GM19240 (cell line): ENCODE results near the gene ECHS1.

Experiments used
- DNase-seq: peaks from one replicate; pipeline ENCODE4 v3.0.0; 2011; ENCODE audit warnings: low spot score; ENCODE audit not compliant: insufficient read length

The ECHS1 gene

DNA sequence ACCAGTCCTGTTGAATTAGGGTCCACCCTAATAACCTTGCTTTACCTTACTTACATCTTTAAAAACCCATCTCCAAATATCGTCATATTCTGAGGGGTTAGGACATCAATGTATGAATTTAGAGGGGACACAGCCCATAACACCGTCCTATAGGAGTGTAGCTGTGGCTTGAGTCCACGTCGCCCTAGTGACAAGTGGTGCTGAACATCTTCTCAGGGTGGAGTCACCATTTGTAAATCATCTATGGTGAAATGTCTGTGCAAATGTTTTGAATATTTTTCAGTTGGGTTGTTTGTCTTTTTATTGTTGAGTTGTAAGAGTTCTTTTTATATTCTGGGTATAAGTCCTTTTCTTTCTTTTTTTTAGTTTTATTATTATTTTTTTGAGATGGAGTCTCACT lies 31.2 kb downstream of the ECHS1 start:
- no peak for DNase-seq

DNA sequence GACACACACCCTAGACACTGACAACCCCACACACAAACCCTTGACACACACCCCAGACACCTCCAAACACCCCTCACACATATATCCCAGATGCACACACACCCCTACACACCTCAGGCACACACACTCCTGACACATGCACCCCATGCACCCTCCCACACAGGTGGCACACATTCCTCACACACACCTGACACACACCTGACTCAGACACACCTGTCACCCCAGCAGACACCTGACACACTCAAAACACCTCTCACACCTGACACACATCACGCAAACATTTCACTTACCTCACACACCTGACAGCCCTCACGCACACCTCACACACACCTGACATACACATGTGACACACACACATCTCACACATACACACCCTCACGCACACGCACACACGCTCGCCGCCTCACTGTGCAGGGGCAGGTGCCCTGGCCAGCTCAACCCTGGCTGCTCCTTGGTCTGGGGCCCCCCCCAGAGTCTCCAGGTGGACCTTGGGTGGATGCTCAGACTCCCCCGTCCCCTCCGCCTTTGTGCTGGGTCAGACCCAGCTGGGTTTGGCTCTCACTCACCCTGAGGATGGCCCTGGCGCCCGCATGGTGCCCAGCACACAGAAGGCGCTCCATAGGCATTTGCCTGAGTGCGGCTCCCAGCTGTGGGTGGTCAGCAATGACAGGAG lies 33.3 kb downstream of the ECHS1 start:
- no peak for DNase-seq

DNA sequence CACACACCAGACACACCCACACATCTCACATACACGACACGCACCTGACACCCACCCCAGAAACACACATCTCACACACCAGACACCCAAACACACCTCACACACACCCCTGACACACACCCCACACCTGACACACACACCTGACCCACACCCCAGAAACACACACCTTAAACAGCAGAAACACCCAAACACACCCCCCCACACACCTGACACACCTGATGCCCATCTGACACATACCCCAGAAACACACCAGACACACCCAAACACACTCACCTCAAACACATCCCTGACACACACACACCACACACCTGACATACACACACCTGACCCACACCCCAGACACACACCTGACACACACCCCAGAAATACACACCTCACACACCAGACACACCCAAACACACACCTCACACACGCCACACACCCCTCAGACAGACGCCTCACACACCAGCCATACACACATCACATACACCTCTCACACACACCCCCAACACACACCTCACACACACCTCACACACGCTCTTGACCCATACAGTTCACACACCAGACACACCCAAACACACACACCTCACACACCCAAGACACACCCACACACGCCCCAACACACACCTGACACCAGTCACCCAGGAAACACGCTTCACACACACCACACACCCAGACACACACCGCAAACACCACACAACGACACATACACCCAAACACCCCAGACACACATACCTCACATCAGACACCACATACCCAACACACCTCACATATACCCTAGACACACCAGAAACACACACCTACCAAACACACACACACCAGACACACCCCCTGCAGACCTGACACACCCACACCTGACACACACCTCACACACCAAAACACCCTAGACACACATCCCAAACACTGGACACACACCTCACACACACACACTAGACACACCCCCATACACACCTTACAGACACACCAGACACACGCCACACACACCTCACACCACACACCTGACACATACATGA lies 34.8 kb downstream of the ECHS1 start:
- DNase-seq = no peak

DNA sequence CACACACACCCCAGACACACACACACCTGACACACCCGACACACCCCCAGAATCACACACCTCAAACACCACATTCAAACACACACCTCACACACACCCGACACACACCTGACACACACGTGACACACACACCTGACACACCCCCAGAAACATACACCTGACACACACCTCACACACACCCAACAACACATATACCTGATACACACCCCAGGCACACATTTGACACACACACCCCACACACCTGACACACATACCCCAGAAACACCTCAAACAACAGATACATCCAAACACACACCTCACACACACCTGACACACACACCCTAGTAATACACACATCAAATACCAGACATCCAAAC lies 35.8 kb downstream of the ECHS1 start:
- DNase-seq = no peak

DNA sequence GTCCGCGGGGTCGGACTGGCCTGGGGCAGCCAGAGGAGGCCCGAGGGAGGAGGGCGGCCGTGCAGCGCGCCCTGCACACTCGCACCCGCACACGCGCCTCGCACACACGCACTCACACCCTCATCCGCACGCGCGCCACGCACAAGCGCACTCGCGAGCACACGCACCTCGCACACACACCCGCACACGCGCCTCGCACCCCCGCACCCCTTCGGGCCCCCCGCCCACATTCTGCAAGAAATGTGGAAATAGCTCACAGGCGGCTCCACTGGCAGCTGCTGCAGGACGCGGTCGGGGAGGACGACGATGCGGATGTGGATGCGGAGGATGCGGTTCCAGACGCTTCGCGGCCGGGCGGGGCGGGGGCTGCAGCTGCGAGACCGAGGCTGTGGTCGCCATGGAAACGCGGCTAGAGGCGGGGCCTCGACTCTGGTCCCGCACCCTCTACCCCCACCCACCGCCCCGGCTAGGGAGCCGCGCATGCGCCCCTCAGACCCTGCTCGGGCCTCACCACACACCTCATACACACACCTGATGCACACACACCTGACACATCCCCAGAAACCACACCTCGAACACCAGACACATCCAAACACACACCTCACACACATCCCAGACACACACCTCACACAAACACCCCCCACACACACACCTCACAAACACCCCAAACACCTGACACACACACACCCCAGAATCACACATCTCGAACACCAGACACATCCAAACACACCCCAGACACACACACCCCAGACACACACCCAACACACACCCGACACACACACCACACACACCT lies 36.4 kb downstream of the ECHS1 start, which contains the start of gene CALY:
CALY (minus strand) TSS at position 320 of the 793 bp plus-strand sequence. CDS start 7,907 bp downstream, outside the sequence.
- DNase-seq = no peak

DNA sequence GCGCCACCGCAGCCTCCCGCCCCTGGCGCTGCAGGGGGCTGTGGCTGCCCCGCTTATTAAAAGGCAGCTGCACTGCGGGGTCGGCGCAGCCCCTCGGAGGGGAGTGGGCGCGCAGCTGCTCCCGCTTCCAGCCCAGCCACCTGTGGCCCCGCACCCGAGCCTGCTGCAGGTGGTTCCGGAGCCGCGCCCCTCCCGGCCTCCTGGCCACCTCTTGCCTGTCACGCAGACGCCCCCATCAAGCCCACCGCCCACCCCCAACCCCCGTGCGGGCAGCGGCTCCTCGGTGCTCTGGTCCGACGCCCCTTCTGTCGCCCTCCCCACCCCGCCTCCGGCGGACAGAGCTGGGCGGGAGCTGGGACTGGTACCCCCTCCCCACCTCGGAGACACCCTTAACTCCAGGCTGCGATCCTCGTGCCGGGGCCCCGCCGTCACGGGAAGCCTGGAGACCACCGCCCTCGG lies 37.0 kb downstream of the ECHS1 start:
- no peak for DNase-seq

DNA sequence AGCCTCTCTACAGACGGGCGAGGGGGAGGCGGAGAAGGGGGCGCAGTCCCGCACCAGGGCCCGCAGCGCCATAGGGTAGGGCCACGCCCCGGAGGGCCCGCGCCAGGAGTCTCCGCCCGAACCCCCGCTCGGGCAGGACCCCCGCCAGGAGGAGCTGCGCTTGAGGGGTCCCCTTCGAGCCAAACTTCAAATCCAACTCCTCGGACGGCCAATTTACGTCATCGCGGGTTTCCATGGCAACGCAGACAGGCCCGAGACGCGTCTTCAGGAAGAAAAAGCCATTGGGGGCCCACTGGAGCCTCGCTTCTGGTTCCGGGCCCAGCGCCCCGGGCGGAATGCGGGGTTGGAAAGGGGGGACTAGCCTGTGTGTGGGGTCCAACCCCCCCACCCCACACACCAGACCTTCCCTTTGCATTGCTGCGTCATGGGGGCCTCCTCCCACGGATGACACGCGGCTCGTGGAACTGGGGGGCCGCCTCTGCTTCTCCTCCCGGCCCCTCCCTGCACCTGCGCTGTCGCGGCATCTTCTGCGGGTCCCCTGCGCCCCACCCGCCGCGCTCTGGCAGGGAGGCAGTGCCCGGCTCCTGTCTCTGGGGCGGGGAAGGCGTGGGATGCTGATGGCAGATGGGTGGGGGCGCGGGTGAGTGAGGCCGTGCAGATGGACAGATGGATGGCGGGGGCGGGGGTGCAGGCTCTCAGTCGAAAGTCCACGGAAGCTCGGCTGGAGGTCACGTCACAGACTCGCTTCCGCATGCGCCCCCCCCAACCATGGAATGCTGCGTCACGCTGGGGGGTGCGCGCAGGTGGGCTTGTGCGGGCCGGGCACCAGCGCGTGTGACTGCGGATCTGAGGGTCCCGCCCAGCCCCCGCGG lies 37.7 kb downstream of the ECHS1 start:
- no peak for DNase-seq

DNA sequence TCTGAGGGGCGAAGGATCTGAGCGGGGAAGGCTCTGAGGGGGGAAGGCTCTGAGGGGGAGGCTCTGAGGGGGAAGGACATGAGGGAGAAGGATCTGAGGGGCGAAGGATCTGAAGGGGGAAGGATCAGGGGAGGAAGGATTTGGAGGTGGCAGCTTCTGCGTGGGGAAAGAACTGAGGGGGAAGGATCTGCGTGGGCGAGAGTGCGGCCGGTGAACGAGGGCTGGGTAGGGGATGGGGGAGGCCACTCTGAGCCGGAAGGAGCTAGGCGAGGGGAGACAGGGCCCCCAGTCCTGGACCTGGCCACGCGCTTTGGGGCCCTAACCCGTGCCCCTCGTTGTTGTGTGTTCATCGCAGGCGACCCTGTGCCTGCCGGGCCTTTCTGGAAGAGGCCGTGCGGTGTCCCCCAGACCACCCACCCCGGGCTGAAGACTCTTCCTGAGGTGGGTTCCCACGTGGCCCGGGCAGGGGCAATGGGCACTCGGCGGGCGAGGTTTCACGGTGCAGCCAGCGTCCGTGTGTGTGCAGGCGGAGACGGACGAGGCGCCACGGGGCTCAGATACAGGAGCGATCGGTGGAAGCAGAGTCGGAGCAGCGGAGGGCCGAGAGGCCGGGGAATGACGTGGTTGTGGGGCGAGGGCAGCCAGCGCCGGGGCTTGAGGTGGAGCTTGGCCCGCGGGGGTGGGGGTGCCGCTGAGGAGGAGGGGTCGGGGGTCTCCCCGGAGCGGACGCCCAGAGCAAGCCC lies 38.5 kb downstream of the ECHS1 start:
- DNase-seq = no peak

DNA sequence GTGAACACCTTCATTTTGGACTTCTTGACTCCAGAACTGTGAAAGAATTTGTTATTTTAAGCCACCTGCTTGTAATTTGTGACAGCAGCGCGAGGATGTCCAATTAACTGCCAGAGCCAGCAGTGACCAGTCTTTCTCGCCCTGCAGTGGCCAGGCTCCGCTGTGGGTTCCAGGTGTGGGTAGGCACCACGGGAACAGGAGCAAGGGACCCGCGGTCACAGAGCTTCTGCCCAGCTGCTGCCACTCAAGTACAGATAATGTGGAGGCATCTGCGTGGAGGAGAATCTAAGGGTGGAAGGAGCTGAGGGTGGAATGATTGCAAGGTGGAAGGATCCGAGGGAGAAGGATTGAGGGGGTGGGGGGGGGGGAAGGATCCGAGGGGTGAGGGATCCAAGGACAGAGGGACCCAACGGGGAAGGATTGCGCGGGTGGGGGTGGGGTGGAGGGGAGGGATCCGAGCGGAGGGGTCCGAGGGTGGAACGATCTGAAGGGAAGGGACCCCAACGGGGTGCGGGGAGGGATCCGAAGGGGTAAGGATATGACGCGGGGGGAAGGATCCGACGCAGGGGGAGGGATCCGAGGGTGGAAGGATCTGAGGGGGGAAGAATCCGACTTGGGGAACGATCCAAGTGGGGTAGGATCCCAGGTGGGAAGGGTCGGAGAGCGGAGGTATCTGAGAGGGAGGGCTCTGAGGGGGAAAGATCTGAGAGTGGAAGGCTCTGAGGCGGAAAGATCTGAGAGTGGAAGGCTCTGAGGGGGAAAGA lies 40.0 kb downstream of the ECHS1 start:
- no peak for DNase-seq

DNA sequence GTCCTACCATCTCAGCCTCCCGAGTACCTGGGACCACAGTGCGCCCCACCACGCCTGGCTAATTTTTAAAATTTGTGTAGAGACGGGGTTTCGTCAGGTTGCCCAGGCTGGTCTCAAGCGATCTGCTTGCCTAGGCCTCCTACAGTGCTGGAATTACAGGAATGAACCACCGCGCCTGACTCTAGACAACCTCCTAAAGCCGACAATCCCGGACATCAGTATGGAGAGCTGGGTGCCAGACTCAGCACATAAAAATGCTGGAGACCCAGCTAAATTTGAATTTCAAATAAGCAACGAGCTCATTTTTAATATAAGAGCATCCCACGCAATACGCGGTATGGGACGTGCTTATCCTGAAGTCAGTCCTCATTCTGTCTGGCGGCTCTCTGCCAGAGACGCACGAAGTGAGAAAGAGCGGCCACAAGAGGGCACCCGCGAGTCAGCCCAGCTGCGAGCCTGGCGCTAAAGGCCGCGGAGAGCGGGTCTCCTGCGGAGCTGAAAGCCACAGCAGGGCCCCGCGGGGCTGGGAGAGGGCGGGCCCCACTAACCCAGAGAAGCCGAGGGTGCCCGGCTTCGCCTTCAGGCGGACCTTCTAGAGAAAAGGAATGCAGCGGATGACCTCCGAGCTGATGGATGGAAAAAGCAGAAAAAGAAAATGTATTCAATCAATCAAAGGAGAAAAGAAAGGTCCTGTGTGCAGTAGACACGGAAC lies 43.5 kb downstream of the ECHS1 start:
- DNase-seq = peak; percentile 99

DNA sequence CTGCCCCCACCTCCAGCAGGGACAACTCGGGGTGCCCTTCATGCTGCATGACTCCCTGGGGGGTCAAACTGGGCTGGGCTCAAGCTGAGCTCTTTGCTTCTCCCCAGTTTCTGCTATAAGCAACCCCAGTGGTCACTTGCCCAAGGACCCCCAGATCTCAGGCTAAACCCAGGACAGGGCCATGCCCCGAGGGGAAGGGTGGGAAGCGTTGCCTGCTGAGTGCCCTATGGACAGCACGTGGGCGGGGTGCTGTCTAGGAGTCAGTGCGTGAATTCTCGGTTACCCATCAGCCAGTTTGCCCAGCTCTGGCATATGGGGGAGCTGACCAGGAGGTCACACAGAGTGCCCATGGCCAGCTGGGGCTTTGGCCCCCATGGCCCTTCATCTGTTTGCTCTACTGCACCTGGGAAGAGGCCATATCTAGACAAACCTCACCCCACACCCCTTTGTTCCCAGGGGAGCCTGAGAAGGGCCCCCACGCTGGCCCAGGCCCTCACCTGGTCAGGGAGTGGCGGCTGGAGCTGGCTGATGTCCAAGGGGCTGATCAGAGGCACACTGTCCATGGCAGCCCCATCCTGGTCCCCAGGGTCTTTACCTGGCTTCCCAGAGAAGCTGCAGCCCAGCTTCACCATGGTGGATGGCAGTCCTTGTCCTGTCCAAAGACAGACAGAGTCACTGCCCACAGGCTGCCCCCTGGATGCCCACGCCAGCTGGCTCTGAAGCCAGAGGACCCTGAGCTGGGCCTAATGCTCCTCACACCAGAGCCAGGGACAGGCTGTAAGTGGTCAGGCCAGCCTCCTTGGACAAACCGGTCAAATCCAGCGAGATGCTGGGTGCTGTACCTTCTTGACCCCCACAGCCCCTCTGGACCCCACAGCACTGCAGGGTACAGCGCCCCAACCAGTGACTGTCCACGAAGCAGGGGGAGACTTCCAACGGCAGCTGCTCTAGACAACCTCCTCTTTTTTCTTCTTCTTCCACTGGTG lies 44.5 kb downstream of the ECHS1 start:
- DNase-seq = no peak

DNA sequence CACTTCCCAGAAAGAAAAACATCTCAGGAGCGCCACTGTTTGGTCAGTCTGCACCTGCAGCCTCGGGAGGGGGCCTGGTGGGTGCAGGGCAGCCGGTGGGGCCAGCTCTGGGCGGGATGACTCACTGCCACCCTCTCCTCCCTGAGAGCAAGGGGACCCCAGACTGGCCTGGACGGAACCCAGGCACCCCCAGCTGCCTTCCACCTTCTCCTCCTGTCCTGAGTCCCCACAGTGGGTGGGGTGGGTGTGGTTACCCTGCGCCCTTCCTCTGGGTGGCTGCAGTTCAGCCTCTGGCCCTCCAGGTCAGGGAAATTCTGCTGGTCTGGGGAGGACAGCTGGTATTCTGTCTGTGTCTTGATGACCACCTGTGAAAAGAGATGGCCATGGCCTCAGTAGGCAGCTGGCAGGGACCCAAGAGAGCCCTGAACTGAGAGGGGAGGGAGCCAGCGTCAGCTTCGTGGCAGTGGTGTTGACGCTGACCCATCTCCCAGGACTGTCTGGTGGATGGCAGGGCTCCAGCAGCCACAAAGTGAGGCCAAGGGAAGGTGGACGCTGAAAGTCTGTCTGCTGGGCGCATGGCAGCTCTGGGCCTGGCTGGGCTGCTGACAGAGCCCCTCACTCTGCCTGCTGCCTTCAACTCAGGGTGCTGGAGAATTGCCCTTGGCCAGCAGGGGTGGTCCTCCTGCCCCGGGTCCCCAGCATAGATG lies 45.4 kb downstream of the ECHS1 start:
- DNase-seq = no peak

DNA sequence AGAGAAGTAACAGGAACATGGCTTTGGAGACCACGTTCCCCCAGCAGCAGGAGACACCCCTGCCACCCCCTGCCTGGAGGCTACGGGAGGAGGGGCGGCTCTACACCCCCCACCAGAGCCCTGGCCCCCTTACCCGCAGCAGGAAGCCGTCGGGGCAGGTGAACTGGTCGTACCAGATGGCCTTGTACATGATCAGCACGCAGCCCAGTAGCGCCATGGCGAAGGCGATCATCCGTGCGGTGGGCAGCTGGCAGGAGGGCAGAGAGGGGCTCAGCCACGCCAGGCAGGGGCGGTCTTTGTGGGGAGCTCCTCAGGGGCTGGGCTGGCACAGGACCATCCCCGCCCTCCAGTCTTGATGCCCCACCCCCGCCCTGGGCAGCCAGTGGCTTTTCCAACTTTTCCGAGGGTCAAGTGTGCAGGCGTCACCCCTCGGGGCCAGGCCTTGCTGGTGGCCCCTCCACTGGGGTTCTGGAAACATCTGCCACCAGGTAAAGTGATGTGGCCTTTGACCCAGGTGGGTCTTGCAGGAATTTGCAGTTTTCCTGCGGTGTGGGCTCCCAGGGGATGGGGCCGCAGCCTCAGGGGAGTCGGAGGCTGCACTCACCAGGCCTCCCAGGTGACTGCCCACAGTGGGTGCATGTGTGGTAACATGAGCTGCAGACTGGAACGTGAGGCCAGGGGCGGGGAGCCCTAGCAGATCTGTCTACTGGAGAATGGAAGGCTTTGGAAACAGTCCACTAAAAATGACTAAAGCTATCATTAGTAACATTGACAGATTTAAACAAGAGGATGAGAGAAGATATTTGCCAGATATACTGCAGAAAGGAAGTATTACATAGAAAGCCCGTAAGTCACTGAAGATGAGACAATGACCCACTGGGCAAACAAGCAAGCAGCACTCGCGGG lies 46.2 kb downstream of the ECHS1 start:
- DNase-seq = no peak

DNA sequence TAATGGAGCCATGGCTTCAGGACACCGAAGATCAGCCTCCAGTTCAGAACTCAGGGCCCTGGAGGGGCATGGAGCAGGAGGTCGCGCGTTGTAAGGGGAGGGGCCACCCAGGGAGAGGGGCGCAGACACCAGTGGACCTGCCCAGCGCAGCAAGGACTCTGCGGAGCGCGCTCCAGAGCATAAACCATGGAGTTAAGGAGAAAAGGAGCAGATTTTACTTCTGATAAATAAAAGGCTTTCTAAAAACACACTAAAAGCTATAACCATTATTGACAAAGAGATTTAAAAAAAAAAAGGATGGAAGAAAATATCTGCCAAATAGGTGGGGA lies 47.0 kb downstream of the ECHS1 start:
- DNase-seq = no peak

DNA sequence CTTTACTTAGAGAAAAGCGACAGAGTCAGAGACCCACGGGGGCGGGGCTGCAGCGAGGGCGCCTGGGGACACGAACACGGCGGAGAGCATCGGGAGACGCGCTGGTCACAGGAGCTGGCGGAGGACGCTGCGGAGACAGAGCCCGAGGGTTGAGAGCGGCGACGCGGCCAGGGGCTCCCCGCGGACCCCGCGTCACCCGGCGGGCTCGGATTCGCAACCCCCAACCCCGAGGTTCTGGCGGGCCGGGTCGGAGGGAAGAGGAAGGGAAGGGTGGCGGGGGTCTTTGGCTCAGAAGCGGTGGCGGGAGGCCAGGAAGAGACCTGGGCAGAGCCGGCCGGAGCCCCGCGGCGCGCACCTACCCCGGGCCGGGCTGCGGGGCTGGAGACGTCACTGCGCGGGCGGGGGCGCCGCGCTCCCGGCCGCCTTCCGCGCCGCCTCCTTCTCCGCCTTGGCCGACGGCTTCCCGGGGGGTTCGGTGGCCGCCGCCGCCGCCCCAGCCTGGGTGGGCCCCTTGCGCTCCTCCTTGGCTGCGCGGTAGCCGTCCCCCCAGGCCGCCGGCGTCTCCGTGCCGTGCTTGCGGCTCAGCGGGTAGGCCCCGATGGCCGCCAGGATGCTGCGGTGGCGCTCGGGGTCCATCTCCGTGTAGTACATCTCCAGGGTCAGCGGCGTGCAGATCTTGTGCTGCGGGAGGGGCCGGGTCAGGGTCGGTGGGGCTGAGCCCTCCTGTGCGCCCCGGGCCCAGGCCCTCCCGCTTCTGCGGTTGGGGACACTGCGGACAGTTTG lies 47.5 kb downstream of the ECHS1 start:
- no peak for DNase-seq
